Hematopoietic multipotent progenitor cell (in vitro differentiated cells): ENCODE results near the gene MKRN2OS. TPM values are rescaled to one million over a fixed set of nuclear protein-coding genes. Genes with fewer than 3 reads are reported as not detected.

Source experiments
- DNase-seq, 3 donors: peaks; one replicate each; pipeline ENCODE4 v3.0.0-alpha.2; 2011 to 2015; ENCODE audit warnings: low read depth in 2 of 3, low spot score in 2 of 3
- total RNA-seq: library from RNA; depleted of rRNA; stranded (reverse); fragments of >200 nt; gene quantifications from one replicate; pipeline ENCODE4 v1.2.3, GENCODE V29; 2012

MKRN2OS gene
- not detected for total RNA-seq

GRCh38 chr3:12545473-12545791 is at the start of gene MKRN2OS:
MKRN2OS (minus strand) TSS chr3:12545499; CDS start chr3:12545464, 35 bp downstream.
- DNase-seq = no peak

- no peak for DNase-seq
Observed at GRCh38 chr3:12593473-12593872, 48.2 kb upstream of the MKRN2OS start.

DNA sequence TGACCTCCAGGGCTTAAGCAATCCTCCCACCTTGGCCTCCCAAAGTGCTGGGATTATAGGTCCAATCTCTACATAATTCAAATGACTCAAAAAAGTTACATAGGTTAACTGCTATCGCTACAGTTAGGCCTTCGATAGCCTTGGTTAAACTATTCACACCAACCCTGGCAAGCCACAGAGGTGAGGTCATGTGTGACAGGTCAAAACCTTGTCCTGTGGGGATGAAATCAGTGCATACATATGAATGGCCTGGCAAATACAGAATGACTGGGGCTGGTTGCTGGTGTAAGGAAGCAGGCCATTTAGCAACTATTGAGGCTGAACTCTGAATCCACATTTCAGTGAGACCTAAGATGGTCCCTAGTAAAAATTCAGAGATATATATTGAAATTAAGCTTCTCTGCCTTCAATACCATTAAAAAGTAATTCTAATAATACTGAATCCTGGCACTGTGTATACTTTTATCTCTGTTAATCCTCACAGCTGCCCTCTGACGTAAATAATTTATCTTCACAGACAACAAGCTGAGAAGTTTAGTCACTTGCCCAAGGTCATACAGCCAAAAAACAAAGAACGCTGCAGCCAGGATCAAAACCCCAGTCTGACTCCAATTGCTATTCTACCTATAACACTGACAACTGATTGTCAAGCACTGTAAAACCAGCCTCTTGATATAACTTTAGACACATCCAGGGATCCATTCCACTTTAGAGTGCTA is 46.9 kb upstream of the MKRN2OS start:
- no peak for DNase-seq

GRCh38 chr3:12591456-12591855 is 46.2 kb upstream of the MKRN2OS start:
- DNase-seq = no peak

- DNase-seq = peak in 1 of 3 donors; percentile 35
Observed at GRCh38 chr3:12590096-12590495, 44.8 kb upstream of the MKRN2OS start.

DNA sequence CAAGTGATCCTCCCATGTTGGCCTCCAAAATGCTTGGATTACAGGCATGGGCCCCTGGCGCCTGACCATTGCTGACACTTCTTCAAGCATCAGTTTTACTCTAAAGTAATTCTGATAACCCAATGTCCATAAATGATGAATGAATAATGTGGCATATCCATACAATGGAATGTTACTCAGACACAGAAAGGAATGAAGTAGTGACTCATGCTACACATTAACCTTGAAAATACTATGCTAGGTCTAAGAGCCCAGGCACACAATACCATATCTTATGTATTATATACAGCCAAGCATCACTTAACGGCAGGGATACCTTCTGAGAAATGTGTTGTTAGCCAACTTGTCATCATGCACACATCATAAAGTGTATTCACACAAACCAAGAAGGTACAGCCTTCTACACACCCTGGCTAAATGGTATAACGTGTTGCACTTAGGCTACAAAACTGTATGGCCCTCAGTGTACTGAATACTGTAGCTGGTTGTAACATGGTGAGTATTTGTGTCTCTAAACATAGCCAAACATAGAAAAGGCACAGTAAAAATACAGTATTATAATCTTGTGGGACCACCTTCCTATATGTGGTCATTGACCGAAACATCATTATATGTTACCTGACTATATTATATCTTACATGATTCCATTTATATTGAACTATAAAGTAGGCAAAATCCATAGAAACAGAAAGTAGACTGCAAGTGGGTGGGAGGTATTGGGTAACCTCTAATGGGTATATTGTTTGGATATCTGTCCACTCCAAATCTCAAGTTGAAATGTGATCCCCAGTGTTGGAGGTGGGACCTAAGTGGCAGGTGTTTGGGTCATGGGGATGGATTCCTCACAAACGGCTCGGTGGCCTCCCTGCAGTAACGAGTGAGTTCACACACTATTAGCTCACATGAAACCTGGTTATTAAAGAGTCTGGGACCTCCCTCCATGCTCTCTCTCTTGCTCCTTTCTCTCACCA is 43.0 kb upstream of the MKRN2OS start:
- no peak for DNase-seq

- DNase-seq = no peak
Observed at GRCh38 chr3:12586403-12586802, 41.1 kb upstream of the MKRN2OS start.

DNA sequence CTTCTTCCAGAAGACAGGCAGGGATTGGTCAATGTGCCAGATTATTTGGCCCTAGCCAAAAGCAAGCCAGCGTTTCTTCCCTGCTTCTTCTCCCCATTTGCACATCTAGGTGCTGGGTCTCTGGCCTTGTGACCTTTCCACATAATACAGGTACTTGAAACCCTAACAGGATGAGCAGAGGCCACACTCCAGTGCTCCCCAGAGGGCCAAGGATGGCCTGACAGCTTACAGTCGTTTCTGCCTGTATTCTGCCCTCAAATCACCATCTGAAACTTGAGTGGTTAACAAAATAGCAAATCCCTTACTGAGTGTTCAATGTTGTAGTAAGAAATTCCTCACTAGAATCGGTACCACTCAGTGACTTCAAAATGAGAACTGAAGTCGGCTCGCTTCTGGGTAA is 40.7 kb upstream of the MKRN2OS start:
- DNase-seq = no peak

DNA sequence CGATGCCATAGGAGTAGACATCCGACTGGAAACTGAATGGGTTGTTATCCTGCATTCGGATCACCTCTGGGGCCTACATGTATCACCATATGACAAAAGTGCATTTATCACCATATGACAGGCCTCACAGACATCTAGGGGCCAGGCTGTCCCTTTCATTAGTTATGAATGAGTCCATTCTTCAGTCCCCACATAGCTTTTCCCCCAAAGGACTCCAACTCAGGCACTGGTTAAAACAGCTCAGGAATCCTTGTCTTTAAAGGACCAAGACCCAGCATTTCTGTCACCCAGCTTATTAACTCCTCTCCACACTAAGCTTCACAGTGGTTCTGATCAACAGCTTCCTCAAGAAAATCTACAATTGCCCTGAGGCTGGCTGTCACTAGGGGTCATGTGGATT is 39.9 kb upstream of the MKRN2OS start:
- no peak for DNase-seq

- no peak for DNase-seq
Observed at GRCh38 chr3:12584083-12584482, 38.8 kb upstream of the MKRN2OS start.

DNA sequence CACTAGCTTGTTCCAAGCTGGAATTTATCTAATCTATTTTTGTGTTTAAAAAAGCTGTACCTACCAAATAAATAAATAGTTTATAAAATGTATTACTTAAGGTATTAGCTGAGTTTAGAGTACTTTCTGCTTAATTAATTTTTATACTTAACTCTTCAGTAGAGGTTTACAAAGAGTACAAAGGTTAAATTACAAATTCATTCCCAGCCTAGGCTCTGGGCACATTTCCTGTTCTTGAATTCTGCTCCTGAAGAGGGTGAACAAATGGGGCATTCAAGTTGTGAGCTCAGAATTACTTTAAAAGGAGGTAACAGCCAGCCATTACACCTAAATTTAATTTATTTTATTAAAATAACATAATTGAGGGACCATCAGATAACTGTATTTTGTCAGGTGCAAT is 38.0 kb upstream of the MKRN2OS start:
- no peak for DNase-seq

DNA sequence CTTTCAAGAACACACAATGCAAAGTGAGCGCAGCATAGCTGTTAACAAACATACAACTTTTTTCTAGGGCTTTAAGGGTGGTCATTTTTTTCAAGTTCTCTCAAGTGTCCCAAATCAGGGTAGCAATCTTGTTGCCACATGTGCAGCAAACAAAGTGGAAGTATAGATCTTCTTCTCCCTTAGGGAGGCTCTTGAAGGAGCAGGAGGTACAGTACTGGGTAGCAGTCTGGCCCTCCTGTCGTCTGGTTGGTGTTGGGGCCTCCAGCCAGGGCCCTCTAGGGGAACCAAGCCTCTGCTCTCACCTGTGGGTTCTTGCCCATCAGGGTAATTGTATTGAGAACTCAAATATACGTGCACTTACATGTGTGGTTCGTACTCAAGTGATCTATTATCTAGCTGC is 37.4 kb upstream of the MKRN2OS start:
- no peak for DNase-seq

GRCh38 chr3:12579905-12580304 is 34.6 kb upstream of the MKRN2OS start:
- no peak for DNase-seq

DNA sequence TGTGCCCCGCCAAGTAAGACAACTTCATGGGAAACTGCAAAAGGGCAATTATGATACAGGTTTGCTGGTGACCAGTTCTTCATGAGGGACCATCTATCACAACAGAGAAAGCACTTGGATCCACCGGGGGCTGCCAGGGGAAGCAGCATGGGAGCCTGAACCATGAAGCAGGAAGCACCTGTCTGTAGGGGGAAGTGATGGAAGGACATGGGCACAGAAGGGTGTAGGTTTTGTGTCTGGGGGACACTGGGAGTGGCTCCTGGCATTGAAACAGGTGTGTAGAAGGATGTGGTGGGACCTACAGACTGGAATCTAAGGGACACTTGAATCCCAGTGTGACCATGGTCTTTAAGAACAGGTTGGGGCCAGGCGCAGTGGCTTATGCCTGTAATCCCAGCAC is 34.2 kb upstream of the MKRN2OS start:
- DNase-seq = peak in 2 of 3 donors; percentile 44 to 73

DNA sequence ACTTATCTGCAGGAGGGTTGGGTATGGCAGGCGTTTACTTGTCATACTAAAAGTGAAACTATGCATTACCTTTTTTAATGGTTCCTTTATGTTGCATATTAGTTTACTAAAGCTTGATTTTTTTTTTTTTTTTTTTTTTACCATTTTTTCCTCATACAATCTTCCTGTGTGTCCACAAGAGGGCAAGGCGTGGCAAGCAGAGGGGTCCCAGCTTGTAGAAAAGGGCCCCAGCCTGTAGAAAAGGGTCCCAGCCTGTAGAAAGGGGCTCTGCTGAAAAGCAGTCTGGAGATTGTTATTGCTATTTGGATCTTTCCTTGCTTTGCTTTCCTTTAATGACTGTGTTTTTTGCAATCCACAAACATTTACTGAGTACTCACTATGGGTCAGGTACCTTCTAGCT is 33.4 kb upstream of the MKRN2OS start:
- DNase-seq = no peak

DNA sequence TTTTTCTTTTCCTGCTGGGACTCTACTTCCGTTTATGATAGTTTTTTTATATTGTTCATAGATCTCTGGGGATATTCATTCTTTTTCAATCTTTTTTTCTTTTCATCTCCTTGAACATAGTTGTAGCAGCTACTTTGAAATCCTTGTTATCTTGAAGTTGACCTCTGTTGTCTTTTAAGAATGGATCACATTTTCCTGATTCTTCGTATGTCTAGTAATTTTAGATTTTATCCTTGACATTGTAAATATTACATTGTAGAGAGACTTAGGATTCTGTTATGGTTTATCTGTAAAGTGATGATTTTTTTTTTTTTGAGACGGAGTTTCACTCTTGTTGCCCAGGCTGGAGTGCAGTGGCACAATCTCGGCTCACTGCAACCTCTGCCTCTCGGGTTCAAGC is 32.1 kb upstream of the MKRN2OS start:
- DNase-seq = no peak

GRCh38 chr3:12574661-12575060 is 29.4 kb upstream of the MKRN2OS start:
- no peak for DNase-seq

GRCh38 chr3:12574131-12574530 is 28.8 kb upstream of the MKRN2OS start:
- no peak for DNase-seq

GRCh38 chr3:12571986-12572385 is 26.7 kb upstream of the MKRN2OS start:
- no peak for DNase-seq

- DNase-seq = no peak
Observed at GRCh38 chr3:12569836-12570235, 24.5 kb upstream of the MKRN2OS start.

- DNase-seq = no peak
Observed at GRCh38 chr3:12568747-12569146, 23.4 kb upstream of the MKRN2OS start.

DNA sequence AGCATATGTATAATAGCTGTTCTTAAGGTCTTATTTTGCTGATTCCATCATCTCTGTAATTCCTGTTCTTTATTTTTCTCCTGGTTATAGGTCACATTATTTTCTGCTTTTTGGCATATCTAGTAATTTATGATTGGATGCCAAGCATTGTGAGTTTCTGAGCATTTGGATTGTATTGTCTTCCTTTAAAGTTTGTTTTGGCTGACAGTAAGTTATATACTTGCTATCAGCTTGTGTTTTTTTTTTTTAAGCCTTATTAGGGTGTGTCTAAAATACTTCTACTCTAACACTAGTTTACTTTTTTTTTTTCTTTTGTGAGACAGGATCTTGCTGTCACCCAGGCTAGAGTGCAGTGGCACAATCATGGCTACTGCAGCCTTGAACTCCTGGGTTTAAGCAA is 21.7 kb upstream of the MKRN2OS start:
- no peak for DNase-seq
